OCI-LY1 (cell line): ENCODE data around the gene OPN1MW2.
"Not testable (repeated sequence)": the region's sequence is repeated elsewhere in the genome, so short reads cannot be mapped to it uniquely, and the experiment has no call there.

Experiments used
- EZH2 ChIP-seq: fragments of 200-600 bp; sonication (generic), shearing (Covaris generic); IDR thresholded peaks from 2 replicates; pipeline ENCODE4 v1.8.0; 2017; ENCODE audit warnings: borderline replicate concordance, mixed run types, mild to moderate bottlenecking, antibody characterized with exemption, low read length, moderate library complexity, mixed read lengths
- TF ChIP-seq, protein P1 (sequence below): fragments of 200-600 bp; sonication (generic), shearing (Covaris generic); IDR thresholded peaks from 2 replicates; pipeline ENCODE4 v1.5.1; 2017; ENCODE audit warnings: mild to moderate bottlenecking, antibody characterized with exemption, low read length, moderate library complexity, mixed read lengths

DNA sequence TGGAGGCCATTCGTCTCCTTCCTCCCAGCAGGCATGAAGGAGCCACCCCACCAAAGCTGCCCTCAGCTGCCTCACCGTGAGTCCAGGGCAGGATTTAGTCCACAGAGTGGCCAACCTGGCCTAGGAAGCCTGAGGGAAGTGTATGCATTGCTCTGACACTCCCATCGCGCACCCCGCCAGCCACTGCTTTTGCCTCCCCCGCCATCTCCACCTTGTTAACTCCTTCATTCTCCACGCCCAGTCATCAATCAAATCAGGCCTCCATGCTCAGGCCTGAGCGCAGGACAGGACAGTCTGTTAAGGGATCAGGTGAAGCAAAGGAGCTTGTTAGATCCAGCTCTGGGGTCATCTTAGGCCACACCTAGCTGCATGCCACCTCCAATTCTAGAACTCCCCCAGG, 26.7 kb upstream of the OPN1MW2 start:
- TF ChIP-seq, protein P1, sequence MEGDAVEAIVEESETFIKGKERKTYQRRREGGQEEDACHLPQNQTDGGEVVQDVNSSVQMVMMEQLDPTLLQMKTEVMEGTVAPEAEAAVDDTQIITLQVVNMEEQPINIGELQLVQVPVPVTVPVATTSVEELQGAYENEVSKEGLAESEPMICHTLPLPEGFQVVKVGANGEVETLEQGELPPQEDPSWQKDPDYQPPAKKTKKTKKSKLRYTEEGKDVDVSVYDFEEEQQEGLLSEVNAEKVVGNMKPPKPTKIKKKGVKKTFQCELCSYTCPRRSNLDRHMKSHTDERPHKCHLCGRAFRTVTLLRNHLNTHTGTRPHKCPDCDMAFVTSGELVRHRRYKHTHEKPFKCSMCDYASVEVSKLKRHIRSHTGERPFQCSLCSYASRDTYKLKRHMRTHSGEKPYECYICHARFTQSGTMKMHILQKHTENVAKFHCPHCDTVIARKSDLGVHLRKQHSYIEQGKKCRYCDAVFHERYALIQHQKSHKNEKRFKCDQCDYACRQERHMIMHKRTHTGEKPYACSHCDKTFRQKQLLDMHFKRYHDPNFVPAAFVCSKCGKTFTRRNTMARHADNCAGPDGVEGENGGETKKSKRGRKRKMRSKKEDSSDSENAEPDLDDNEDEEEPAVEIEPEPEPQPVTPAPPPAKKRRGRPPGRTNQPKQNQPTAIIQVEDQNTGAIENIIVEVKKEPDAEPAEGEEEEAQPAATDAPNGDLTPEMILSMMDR, result not testable (repeated sequence)
- TF ChIP-seq EZH2, result not testable (repeated sequence)
